SH-SY5Y (cell line): ENCODE results near the gene SMIM5.

Experiments used
- GATA2 ChIP-seq: IDR thresholded peaks from 2 replicates; pipeline ENCODE4 v1.6.1; 2011; ENCODE audit warnings: mild to moderate bottlenecking, low read depth, low read length
- GATA3 ChIP-seq: IDR thresholded peaks from 2 replicates; pipeline ENCODE4 v1.6.1; 2011; ENCODE audit warnings: low read depth, mild to moderate bottlenecking, low read length, moderate library complexity

- TF ChIP-seq GATA2 (no peak), GATA3 (no peak)
Measured at GRCh38 chr17:75590314-75590761, 42.9 kb upstream of the SMIM5 start.
